Measurements from ENCODE around the gene IL1RAPL2. TPM values are rescaled to one million over a fixed set of nuclear protein-coding genes. Genes with fewer than 3 reads are reported as not detected.

Gene IL1RAPL2
- total and polyA plus RNA-seq, 10 of the 15 experiments (the other 5 are each of a cell fraction or from before 2014, with no cell fraction given) = 0.19 TPM; not detected in 9

- FAIRE-seq (no peak), DNase-seq (ENCODE audit: low read depth, low spot score) (no peak), ATAC-seq (no peak)
- ChIA-PET CTCF (interaction anchor here (1.6 kb wide), 1 partner anchor 65 kb away, joined by 4 read pairs; no protein-coding TSS in a partner anchor), RAD21 (ENCODE audit: unreplicated experiment) (no interaction called here), SMC1A (ENCODE audit: uncharacterized antibody, unreplicated experiment) (no interaction called here), POLR2A (no interaction called here)
- H3K4me3 ChIP-seq = no peak overlapping the region
- H3K27ac ChIP-seq (ENCODE audit: control insufficient read depth, insufficient read depth) = no peak overlapping the region
- no TSS peak for BruUV-seq (replicated peaks)
- no peak overlapping the region for H3K4me2 ChIP-seq (ENCODE audit: control insufficient read depth, insufficient read depth)
- no peaks in the 10 kb centered on the region for H3K79me2 ChIP-seq (ENCODE audit: control insufficient read depth, insufficient read depth, low read length)
- intact Hi-C loops (cut with micrococcal nuclease; ENCODE audit: unreplicated experiment) = no loop called here
- TF ChIP-seq HDGF (IDR thresholded peaks at IDR 0.05) = no peak
- TF ChIP-seq MXI1 (IDR thresholded peaks at IDR 0.05; ENCODE audit: low read depth, low read length) = no peak
- TF ChIP-seq PAX5 (IDR thresholded peaks at IDR 0.05; ENCODE audit: borderline replicate concordance, low read depth, low read length) = no peak
- TF ChIP-seq CREM (IDR thresholded peaks at IDR 0.05; ENCODE audit: low read depth) = no peak
- no peak for TF ChIP-seq MTA2 (IDR thresholded peaks at IDR 0.05; ENCODE audit: low read depth)
- no peak for TF ChIP-seq NKRF (conservative IDR thresholded peaks at IDR 0.05)
- no peak for TF ChIP-seq NFIC (IDR thresholded peaks at IDR 0.05; ENCODE audit: low read depth, low read length)
- TF ChIP-seq ZNF207 (IDR thresholded peaks at IDR 0.05; ENCODE audit: borderline replicate concordance) = no peak
- TF ChIP-seq SMAD1 (IDR thresholded peaks at IDR 0.05; ENCODE audit: low read depth, partially characterized antibody) = no peak
- no peak for TF ChIP-seq LARP7 (IDR thresholded peaks at IDR 0.05)
- TF ChIP-seq ETV6 (conservative IDR thresholded peaks at IDR 0.05 in 1 of 2, IDR thresholded peaks at IDR 0.05 in 1 of 2; ENCODE audit: borderline replicate concordance in 1 of 2, low read depth in 1 of 2) = no peak
- no peak for TF ChIP-seq BMI1 (IDR thresholded peaks at IDR 0.05; ENCODE audit: borderline replicate concordance)
- no peak for TF ChIP-seq SUPT20H (IDR thresholded peaks at IDR 0.05; ENCODE audit: borderline replicate concordance, control insufficient read depth, low read depth, low read length)
- no peak for TF ChIP-seq IKZF2 (IDR thresholded peaks at IDR 0.05)
- no peak for TF ChIP-seq TAF1 (IDR thresholded peaks at IDR 0.05; ENCODE audit: borderline replicate concordance, low read depth, low read length)
- TF ChIP-seq BACH1 (IDR thresholded peaks at IDR 0.05; ENCODE audit: borderline replicate concordance) = no peak
- no peak for TF ChIP-seq PKNOX1 (IDR thresholded peaks at IDR 0.05)
- TF ChIP-seq RELB (IDR thresholded peaks at IDR 0.05; ENCODE audit: low read depth) = no peak
- TF ChIP-seq MYC (IDR thresholded peaks at IDR 0.05; ENCODE audit: insufficient read depth, insufficient read length, insufficient replicate concordance, low read length, severe bottlenecking) = no peak
- no peaks in the 10 kb centered on the region for H3K4me1 ChIP-seq (ENCODE audit: control insufficient read depth, insufficient read depth, low read length)
- no peak overlapping the region for H3K9ac ChIP-seq (ENCODE audit: control insufficient read depth, insufficient read depth, low read length)
- no peaks in the 10 kb centered on the region for H3K27me3 ChIP-seq (replicated peaks in 1 of 2; ENCODE audit: control insufficient read depth in 2 of 2, insufficient read depth in 2 of 2, low read length in 1 of 2)
- in situ Hi-C loops (cut with MboI) = no loop called here
- H3K9me3 ChIP-seq (replicated peaks; ENCODE audit: control insufficient read depth, insufficient read depth, low read length) = no peaks in the 10 kb centered on the region
- no peaks in the 10 kb centered on the region for H4K20me1 ChIP-seq (ENCODE audit: control insufficient read depth, insufficient read depth)
- H2AFZ ChIP-seq (ENCODE audit: control insufficient read depth, low read depth, low read length) = no peak overlapping the region
- no peaks in the 10 kb centered on the region for H3K36me3 ChIP-seq (ENCODE audit: control insufficient read depth in 2 of 2, insufficient read depth in 2 of 2, low read length in 1 of 2)
These were observed 422.0 kb downstream of the IL1RAPL2 start for GRCh38 chrX:104988038-104988437.
